ENCODE measurements around the gene PCK2.

The PCK2 gene

DNA sequence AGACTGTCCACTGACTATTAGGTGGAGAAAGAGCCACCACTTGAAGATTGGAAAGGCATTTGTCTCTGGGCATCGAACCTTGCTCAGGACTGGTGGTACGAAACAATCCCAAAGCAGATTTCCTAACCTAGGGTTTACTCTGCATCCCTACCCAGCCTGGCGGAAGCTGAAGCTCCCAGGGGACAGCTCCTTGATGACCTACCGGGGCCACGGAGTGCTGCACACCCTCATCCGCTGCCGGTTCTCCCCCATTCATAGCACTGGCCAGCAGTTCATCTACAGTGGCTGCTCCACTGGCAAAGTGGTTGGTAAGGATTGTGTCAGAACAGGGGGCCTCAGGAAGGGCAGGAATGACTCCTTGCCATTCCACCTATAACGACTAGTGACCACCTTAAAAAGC, 27.1 kb downstream of the PCK2 start:
- DNase-seq = no peak

DNA sequence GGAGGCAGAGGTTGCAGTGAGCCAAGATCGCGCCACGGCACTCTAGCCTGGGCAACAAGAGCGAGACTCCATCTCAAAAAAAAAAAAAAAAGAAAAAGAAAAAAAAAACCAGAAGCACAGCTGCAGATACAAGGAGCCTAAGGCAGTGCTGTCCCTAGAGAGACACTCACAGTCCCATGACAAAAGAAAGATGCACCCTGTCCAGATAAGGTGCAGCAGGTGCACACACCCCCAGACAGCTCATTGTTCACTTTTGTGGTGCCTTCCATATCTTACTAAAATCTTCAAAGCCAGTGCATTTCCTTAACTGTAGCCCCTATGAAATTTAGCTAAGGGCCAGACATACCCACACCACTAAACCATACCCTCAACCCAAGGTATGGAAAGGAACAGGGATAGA, 28.3 kb downstream of the PCK2 start:
- no peak for DNase-seq

DNA sequence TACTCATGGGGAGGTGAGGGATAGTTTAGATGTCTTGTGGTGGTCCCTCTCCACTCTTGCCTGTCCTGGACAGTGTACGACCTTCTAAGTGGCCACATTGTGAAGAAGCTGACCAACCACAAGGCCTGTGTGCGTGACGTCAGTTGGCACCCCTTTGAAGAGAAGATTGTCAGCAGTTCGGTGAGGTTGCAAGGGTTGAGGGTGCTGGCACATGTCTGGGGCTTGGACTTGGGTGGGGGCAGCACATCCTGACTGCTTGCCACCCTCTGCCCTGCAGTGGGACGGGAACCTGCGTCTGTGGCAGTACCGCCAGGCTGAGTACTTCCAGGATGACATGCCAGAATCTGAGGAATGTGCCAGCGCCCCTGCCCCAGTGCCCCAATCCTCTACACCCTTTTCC, 28.8 kb downstream of the PCK2 start:
- DNase-seq = no peak

DNA sequence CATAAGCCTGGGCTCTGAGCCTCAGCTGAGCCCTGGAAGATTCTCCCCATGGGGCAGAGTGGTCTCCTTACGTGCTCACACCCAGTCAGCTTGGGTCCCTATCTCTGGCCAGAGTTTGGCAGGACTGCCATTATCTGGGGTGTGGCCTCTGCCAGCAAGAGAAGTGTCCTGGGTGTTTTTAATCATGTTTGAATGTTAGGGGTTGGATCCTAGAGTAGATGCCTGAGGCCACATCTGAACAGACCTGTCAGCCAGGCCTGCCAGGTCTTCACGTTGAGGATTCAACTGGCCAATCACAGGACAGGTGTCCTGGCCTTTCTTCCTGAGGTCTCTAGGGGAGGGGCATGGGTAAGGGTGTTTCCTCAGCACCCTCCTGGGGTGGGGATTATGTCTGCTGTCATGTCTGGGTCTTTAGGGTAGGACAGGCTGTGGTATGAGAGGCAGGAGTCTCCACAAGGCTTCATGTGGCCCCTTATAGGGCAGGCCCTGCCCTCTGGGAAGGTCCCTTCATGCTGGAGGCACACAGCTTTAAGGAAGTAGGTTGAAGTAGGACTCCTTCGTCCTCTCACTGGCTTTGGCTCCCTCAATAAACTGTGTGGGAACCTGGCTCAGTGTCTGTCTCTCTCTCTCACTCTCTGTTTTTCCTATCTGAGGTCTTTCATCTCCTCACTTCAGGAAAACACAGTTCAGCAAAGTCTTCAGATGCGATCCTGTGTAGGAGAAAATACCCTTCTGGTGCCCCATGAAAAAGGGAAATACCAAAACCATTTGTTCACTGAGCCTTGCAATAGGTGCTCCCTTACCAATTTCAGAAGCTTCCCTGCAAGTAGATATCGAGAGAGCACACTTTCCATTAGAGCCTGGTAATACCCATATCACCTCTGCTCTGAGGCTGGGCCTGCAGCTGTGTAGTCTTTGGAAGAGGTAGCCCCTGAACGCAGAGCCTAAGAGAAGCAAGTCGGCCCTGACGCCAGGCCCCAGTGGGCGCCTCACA, 29.6 kb downstream of the PCK2 start:
- DNase-seq = no peak

DNA sequence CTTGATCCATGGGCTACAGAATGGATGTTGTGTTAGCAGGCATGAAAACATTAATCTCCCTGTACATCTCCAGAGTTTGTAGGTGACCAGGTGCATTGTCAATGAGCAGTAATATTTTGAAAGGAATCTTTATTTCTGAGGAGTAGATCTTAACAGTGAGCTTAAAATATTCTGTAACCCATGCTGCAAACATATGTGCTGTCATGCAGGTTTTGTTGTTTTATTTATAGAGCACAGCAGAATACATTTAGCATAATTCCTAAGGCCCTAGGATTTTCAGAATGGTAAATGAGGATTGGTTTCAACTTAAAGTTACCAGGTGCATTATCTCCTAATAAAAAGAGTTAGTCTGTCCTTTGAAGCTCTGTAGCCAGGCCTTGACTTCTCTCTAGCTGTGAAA, 32.8 kb downstream of the PCK2 start:
- no peak for DNase-seq

DNA sequence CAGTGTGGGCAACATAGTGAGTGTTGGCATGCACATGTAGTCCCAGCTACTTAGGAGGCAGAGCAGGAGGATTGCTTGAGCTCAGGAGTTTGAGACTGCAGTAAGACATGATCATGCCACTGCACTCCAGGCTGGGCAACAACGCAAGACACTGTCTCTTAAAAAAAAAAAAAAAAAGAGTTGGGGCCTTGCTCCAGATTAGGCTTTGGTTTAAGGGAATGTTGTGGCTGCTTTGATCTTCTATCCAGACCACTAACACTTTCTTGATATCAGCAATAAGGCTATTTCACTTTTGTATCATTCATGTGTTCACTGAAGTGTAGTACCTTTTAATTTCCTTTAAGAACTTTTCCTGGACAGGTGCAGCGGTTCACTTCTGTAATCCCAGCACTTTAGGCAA, 33.6 kb downstream of the PCK2 start:
- DNase-seq = no peak

DNA sequence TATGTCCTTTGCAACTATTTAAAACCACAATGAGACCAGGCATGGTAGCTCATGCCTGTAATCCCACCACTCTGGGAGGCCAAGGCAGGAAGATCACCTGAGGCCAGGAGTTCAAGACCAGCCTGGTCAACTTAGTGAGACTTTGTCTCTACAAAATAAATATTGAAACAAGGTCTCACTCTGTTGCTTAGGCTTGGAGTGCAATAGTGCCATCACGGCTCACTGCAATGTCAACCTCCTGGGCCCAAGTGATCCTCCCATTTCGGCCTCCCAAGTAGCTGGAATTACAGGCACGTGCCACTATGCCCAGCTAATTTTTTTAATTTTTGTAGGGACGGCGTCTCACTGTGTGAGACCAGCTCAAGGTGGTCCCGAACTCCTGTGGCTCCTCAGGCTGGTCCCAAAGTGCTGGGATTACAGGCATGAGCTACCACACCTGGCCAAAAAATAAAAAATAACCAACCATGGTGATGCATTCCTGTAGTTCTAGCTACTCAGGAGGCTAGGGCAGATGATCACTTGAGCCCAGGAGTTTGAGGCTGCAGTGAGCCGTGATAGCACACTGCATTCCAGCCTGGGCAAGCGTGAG, 35.4 kb downstream of the PCK2 start:
- DNase-seq = no peak

DNA sequence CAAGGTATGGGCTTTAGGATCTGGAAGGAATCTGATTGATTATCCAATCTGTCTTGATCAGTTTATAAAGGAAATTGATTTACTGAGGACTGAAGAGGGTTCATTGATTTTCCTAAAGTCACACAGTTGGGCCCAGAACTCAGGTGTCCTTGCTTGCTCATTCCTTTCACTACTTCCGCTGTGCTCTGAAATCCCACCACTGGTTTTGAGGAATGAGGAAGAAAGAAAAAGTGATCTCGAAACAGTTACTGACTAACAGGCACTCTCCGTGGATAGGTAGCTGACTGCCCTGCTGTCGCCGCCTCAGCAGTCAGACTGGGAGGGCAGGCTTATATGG, 36.2 kb downstream of the PCK2 start, which contains the start of gene FITM1:
Gene FITM1, plus strand, starts transcription at position 280 of the 337 bp plus-strand sequence. CDS start 905 bp downstream, outside the sequence.
- DNase-seq = no peak

DNA sequence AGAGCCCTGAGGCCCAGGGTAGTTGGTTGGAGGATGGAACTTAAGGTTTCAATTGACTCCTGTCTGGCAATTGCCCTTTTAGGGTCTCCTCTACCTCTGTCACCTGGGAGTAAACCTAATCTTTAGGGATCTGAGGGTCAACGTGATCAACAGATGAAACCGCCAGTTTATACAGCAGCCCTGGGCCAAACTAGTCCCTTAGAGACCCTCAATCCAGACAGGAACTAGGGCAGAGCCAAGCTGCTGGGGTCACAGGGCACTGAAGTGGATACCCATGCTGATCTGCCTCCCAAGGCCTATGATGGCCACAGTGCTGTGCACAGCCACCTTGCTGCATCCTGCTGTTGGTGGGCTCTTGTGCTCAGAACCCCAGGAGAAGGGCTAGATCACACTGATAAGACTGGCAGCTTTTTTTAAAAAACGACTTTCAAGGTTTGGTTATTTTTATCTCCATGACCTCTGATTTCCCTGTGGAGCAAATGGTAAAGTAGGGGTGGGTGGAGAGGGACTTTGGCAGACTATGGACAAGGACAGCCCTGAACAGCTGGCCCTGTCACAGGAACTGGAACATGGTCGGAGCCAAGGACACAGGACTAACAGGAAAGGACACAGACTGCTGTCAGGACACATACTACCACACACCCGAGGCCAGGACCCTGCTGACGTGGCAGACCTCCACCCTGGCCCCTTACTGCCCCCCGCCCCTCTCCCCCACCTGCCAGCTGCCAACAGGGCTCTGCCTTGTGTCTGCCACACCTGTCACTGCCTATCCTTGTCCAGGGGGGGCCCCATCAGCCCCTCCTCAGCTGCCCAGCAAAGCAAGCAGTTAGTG, 36.8 kb downstream of the PCK2 start:
- DNase-seq = no peak

DNA sequence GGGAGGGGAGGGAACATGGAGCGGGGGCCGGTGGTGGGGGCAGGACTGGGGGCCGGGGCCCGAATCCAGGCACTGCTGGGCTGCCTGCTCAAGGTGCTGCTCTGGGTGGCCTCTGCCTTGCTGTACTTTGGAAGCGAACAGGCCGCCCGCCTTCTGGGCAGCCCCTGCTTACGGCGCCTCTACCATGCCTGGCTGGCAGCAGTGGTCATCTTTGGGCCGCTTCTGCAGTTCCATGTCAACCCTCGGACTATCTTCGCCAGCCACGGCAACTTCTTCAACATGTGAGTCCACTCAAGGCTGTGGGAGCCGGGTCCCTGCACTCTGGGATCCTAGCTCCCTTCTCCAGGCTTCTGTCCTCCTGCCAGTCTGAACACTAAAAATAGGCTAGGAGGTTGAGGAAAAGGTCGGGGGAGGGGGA, 37.4 kb downstream of the PCK2 start:
- no peak for DNase-seq

DNA sequence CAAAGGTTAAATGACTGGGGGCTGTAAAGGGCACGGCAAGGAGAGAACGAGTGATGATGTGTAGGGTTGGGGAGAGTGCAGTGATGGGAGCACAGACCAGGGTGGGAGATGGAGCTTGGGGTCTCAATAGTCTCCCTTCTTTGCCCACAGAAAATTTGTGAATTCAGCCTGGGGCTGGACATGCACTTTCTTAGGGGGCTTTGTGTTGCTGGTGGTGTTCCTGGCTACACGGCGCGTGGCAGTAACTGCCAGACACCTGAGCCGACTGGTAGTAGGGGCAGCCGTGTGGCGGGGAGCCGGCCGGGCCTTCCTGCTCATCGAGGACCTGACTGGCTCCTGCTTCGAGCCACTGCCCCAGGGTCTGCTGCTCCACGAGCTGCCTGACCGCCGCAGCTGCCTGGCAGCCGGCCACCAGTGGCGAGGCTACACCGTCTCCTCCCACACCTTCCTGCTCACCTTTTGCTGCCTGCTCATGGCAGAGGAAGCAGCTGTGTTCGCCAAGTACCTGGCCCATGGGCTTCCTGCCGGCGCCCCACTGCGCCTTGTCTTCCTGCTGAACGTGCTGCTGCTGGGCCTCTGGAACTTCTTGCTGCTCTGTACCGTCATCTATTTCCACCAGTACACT, 38.1 kb downstream of the PCK2 start:
- DNase-seq = no peak

DNA sequence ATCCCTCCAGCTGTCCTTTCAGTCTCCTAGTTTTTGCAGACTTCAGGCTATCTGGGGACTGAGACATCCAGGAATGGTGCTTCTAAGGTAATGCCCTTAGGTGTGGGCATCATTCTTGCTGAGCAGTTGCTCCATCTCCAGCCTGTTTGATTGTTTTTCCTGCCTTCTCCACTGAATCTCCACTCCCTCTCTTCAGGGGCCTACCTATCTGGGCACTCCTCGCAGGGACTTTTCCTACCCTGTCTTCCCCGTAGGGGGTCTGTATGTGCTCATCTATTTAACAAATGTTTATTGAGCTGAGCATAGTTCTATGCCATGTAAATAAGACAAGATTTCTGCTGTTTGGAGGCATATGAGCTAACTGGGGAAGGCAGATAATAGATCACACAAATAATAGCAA, 38.9 kb downstream of the PCK2 start:
- no peak for DNase-seq

DNA sequence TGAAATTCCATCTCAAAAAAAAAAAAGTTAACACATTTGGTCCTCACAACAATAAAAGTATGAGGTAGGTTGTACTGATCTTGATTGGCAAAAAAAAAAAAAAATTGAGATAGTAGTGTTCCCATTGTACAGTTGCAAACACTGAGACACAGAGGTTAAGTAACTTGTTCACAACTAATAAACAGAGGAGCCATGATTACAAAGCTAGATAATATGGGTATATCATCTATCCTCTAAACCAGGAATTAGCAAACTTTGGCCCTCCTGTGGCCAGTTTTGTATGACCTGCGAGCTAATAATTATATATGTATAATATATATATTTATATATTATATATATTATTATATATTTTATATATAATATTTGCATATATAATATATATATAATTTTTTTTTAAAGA, 39.6 kb downstream of the PCK2 start:
- DNase-seq = no peak

DNA sequence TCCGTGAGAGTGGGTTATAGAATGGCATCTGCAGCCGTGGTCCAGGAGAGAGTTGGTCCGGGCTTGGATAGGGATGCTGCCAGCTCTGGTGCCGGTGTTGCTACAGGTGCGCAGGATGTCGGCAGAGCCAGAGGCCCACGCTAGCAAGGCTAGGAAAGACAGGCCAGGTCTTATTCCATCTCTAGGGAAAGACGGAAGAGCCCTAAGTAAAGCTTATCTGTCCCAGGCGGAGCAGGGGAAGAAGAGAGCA, 41.4 kb downstream of the PCK2 start:
- no peak for DNase-seq

DNA sequence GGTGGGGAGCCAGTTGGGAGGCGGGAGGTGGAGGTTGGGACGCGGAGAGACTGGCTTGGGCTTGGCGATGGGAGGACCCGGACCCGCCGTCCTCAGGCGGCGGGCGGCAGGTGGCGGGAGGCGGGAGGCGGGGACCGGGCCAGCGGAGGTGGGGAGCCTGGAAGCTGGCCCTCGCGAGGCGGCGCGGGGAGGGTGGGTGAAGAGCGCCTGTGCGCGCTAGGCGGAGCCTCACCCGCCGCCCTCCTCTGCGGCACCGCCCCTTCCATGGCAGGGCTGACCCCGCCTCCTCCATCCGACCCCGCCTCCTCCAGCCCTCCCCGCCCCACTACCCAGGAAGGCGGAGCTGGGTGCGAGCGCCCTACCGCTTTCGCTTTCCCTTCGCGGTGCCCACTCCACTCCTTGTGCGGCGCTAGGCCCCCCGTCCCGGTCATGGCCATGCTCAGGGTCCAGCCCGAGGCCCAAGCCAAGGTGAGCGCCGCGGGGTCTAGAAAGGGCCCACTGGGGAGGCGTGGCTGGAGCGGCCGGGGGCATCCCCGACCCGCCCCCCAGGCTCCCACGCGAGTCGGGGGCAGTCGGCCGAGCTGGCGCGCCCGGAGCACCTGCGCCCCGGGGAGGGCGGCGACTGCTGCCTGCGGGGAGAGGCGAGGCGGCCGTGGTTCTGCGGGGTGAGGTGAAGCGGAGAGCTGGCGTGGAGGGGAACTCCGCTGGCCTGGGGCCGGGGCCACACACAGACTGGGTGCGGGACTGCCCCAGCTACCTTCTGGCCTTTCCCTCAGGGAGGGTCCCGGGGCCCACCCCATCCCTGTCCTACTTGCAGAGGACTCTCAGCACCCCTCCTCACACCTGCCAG, 41.9 kb downstream of the PCK2 start, which contains the start of gene PSME1:
Gene PSME1, plus strand, starts transcription at position 361 of the 850 bp plus-strand sequence. Its CDS starts 69 bp downstream, at position 430.
- DNase-seq = peak; percentile 93

DNA sequence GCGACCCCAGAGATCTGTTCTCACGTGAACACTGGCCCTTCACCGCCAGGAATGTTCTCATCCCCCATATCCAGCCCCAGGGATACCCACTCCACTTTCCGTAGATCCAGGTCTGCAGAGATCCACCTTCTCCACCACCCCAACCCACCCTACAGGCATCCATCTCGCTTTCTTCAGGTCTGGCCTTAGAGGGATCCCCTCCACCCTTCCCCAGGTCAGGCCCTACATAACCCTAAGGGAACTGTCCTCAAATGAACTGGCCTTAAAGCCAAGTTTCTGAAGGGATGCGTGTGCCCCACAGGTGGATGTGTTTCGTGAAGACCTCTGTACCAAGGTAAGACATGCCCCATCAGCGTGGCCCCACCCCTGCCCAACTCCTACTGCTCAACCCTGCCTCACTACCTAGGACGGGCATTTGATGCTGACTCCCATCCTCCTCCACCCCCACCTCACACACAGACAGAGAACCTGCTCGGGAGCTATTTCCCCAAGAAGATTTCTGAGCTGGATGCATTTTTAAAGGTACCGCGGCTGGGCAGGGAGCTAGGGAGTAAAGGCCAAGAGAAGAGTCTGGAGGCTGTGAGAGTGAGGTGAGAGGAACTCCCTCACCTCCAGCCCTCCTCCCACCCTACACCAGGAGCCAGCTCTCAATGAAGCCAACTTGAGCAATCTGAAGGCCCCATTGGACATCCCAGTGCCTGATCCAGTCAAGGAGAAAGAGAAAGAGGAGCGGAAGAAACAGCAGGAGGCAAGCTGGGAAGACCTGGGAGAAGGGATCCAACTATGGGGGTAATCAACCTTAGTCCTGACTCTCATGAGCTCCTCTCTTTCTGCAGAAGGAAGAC, 42.8 kb downstream of the PCK2 start:
- no peak for DNase-seq

DNA sequence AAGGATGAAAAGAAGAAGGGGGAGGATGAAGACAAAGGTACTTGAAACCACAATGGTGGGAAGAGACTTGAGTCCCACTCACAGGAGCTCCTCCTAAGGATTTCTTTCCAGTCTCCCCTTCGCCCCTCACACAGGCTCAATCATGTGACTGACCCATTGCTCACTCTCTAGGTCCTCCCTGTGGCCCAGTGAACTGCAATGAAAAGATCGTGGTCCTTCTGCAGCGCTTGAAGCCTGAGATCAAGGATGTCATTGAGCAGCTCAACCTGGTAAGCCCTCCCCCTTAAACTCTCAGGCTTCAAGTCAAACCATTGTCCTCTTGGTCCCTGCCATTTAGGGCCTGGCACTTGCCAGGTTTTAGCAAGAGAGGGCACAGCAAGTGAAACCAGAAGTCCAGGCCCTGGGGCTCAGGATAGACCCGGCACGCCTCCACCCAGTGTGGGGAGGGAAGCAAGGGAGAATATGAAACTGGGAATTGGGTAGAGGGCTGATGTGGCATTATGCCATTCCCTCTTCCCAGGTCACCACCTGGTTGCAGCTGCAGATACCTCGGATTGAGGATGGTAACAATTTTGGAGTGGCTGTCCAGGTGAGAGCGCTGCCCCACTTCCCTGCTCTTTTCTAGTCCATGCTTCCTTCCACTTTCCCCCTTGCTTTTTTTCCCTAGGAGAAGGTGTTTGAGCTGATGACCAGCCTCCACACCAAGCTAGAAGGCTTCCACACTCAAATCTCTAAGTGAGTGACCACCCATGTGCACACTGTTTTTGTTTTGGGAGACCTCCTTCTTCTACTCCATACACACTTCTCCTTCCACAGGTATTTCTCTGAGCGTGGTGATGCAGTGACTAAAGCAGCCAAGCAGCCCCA, 43.7 kb downstream of the PCK2 start:
- no peak for DNase-seq

DNA sequence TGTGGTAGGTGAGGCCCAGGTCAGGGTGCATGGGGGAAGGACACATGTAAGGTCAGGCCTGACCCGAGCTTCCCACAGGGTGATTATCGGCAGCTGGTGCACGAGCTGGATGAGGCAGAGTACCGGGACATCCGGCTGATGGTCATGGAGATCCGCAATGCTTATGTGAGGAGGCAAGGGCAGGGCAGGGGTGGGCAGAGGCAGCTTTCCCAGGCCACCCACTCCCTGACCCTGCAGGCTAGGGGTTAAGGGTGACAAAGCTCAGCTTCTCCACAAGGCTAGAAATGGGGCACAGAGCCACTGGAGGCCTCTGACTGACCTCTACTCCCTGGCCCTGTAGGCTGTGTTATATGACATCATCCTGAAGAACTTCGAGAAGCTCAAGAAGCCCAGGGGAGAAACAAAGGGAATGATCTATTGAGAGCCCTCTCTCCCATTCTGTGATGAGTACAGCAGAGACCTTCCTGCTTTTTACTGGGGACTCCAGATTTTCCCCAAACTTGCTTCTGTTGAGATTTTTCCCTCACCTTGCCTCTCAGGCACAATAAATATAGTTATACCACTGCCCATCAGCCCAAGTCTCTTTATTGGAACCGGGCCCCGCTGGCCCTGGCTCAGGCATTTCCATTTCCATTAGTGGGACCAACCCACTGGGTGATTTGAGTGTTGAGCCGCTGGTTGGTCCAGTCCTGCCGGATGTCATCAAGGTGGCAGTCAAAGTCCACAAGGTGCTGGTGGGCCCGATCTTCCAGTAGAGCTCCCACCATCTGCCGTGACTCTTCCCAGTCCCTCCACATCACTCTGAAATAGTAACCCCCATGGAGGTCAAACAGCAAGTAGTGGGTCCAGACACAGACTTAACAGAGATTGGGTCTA, 44.5 kb downstream of the PCK2 start:
- DNase-seq = no peak

DNA sequence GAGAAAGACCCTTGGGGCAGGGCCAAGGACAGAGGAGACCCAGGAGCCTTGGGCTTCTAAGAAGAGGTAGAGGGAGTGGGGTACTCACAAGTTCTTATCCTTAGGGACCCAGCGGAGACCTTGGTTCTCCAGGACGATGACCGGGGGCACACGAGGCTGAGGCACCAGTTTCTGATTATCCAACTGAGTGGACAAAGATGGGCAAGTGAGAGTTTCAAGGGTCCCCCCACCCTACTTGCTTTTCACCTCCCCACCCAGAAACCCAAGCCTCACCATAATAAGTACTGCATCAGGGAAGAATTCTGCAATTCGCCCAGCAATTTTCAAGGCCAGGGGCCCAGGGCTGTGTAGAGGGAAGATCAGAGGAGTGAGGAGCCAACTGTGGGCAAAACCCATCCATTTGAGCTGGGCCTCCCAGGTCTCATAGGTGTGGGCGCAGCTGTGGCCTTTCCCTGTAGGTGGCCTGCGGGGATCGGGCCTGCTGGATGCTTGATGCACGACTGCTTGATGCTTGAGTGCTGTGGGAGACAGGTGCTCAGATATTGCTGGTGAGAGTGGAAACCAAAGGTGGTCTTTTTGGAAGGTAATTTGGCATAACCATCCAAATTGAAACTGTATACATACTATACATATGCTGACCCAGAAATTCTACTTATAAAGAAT, 45.3 kb downstream of the PCK2 start:
- no peak for DNase-seq
